GM12878 (cell line): ENCODE data around the gene OSGEPL1.

ENCODE experiments used
- BRCA1 ChIP-seq: IDR thresholded peaks from 2 replicates; pipeline ENCODE4 v1.6.1; 2011; ENCODE audit warnings: low read depth, low read length, improper control_type of control experiment
- FOS ChIP-seq: IDR thresholded peaks from 3 replicates; pipeline ENCODE4 v1.6.1; 2011; ENCODE audit warnings: borderline replicate concordance; ENCODE audit not compliant: insufficient read length; ENCODE audit errors: extremely low read depth
- SP1 ChIP-seq: IDR thresholded peaks from one replicate; pipeline ENCODE4 v1.6.1; 2011; ENCODE audit warnings: low read depth, low read length
- SPI1 ChIP-seq: IDR thresholded peaks from 2 replicates; pipeline ENCODE4 v1.6.1; 2011; ENCODE audit warnings: low read depth, mild to moderate bottlenecking, low read length, moderate library complexity, borderline replicate concordance; ENCODE audit not compliant: insufficient read depth
- TF ChIP-seq, protein P1 (sequence below): fragments of 450-650 bp; IDR thresholded peaks from 2 replicates; pipeline ENCODE4 v1.6.1; 2017; ENCODE audit warnings: antibody characterized with exemption, mild to moderate bottlenecking, moderate library complexity
- TF ChIP-seq, protein P2 (sequence below): IDR thresholded peaks from 2 replicates; pipeline ENCODE4 v1.6.1; 2011; ENCODE audit warnings: mild to moderate bottlenecking, low read depth, low read length, moderate library complexity; ENCODE audit not compliant: insufficient replicate concordance
- TF ChIP-seq, protein P3 (sequence below), 3 experiments: IDR thresholded peaks in 2 of 3; conservative IDR thresholded peaks in 1 of 3; 2 replicates each; pipeline ENCODE4 v1.5.1; 2011; ENCODE audit warnings: low read depth in 3 of 3, low read length in 3 of 3, mild to moderate bottlenecking in 3 of 3, control low read depth in 2 of 3, moderate library complexity in 2 of 3, inconsistent platforms in 1 of 3, mixed read lengths in 1 of 3; ENCODE audit not compliant: control insufficient read depth in 2 of 3, insufficient read depth in 1 of 3; ENCODE audit errors: extremely low read depth in 1 of 3
- TF ChIP-seq, protein P4 (sequence below): fragments of 450-650 bp; IDR thresholded peaks from 2 replicates; pipeline ENCODE4 v1.6.1; 2017; ENCODE audit warnings: mild to moderate bottlenecking

DNA sequence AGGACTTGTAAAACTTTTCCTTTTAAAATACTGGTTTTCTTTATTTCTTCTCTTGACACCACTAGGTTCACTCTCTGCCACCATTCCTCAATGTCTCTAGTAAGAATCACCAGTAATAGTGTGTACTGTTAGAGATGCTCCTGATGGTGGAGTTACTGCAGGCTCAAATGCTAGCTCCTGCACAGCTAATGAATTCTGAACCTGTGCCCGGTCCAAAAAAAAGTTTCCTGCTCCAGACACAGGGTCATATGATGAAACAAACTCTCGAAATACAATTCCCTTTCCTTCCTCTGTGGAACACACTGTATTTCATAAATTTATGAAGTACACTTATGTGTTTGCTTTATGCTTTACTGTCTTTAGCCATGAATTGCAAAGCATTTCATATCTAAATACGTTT lies 40.8 kb upstream of the OSGEPL1 start:
- TF ChIP-seq, protein P1, sequence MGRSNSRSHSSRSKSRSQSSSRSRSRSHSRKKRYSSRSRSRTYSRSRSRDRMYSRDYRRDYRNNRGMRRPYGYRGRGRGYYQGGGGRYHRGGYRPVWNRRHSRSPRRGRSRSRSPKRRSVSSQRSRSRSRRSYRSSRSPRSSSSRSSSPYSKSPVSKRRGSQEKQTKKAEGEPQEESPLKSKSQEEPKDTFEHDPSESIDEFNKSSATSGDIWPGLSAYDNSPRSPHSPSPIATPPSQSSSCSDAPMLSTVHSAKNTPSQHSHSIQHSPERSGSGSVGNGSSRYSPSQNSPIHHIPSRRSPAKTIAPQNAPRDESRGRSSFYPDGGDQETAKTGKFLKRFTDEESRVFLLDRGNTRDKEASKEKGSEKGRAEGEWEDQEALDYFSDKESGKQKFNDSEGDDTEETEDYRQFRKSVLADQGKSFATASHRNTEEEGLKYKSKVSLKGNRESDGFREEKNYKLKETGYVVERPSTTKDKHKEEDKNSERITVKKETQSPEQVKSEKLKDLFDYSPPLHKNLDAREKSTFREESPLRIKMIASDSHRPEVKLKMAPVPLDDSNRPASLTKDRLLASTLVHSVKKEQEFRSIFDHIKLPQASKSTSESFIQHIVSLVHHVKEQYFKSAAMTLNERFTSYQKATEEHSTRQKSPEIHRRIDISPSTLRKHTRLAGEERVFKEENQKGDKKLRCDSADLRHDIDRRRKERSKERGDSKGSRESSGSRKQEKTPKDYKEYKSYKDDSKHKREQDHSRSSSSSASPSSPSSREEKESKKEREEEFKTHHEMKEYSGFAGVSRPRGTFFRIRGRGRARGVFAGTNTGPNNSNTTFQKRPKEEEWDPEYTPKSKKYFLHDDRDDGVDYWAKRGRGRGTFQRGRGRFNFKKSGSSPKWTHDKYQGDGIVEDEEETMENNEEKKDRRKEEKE, result no peak
- TF ChIP-seq, protein P2, sequence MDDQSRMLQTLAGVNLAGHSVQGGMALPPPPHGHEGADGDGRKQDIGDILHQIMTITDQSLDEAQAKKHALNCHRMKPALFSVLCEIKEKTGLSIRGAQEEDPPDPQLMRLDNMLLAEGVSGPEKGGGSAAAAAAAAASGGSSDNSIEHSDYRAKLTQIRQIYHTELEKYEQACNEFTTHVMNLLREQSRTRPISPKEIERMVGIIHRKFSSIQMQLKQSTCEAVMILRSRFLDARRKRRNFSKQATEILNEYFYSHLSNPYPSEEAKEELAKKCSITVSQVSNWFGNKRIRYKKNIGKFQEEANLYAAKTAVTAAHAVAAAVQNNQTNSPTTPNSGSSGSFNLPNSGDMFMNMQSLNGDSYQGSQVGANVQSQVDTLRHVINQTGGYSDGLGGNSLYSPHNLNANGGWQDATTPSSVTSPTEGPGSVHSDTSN, result no peak
- TF ChIP-seq, protein P3, sequence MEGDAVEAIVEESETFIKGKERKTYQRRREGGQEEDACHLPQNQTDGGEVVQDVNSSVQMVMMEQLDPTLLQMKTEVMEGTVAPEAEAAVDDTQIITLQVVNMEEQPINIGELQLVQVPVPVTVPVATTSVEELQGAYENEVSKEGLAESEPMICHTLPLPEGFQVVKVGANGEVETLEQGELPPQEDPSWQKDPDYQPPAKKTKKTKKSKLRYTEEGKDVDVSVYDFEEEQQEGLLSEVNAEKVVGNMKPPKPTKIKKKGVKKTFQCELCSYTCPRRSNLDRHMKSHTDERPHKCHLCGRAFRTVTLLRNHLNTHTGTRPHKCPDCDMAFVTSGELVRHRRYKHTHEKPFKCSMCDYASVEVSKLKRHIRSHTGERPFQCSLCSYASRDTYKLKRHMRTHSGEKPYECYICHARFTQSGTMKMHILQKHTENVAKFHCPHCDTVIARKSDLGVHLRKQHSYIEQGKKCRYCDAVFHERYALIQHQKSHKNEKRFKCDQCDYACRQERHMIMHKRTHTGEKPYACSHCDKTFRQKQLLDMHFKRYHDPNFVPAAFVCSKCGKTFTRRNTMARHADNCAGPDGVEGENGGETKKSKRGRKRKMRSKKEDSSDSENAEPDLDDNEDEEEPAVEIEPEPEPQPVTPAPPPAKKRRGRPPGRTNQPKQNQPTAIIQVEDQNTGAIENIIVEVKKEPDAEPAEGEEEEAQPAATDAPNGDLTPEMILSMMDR (IDR thresholded peaks at IDR 0.05 in 2 of 3, conservative IDR thresholded peaks at IDR 0.05 in 1 of 3; ENCODE audit: control insufficient read depth in 2 of 3, extremely low read depth in 1 of 3, insufficient read depth in 1 of 3, low read depth in 3 of 3, low read length in 3 of 3), result no peak
- TF ChIP-seq BRCA1, result no peak
- TF ChIP-seq FOS, result no peak
- TF ChIP-seq SPI1, result no peak
- TF ChIP-seq SP1, result no peak
- TF ChIP-seq, protein P4, sequence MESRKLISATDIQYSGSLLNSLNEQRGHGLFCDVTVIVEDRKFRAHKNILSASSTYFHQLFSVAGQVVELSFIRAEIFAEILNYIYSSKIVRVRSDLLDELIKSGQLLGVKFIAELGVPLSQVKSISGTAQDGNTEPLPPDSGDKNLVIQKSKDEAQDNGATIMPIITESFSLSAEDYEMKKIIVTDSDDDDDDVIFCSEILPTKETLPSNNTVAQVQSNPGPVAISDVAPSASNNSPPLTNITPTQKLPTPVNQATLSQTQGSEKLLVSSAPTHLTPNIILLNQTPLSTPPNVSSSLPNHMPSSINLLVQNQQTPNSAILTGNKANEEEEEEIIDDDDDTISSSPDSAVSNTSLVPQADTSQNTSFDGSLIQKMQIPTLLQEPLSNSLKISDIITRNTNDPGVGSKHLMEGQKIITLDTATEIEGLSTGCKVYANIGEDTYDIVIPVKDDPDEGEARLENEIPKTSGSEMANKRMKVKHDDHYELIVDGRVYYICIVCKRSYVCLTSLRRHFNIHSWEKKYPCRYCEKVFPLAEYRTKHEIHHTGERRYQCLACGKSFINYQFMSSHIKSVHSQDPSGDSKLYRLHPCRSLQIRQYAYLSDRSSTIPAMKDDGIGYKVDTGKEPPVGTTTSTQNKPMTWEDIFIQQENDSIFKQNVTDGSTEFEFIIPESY, result no peak
